Endothelial cell of umbilical vein (primary cell): Measurements from ENCODE around the gene PCP2. TPM values are rescaled to one million over a fixed set of nuclear protein-coding genes. Genes with fewer than 3 reads are reported as not detected.
A peak's percentile ranks its signal among the peaks of the same experiment; 100 is the strongest.

Experiments used
- BruUV-seq: library from RNA; stranded (reverse); fragments of 400-500 nt; replicated peaks from 2 replicates; lab custom pipeline; 2021; lab: Mats Ljungman, UMichigan
- CTCF ChIA-PET: fragments of 300-600, 350-600 bp; sonication (Branson Sonifier 250); formaldehyde crosslinking; loops from one replicate; lab custom pipeline; 2021; ENCODE audit warnings: antibody characterized with exemption, inconsistent platforms; lab: Charles Lee
- POLR2A ChIA-PET: fragments of 300-600, 350-600 bp; sonication (Branson Sonifier 250); formaldehyde crosslinking; loops from one replicate; lab custom pipeline; 2021; ENCODE audit warnings: antibody characterized with exemption, inconsistent platforms; lab: Charles Lee
- DNase-seq: peaks from one replicate; pipeline ENCODE4 v3.0.0-alpha.2; 2011; ENCODE audit warnings: low read depth, low spot score
- FAIRE-seq: peaks from 2 replicates; lab custom pipeline; 2011; peaks lifted over from hg19 to GRCh38; lab: Jason Lieb, UNC
- H2AFZ ChIP-seq: 2 replicates; pipeline ENCODE4 v1.6.0; 2012; ENCODE audit warnings: low read depth, low read length, control low read depth, inconsistent platforms
- H3K27ac ChIP-seq: 2 replicates; pipeline ENCODE4 v1.5.1; 2011; ENCODE audit warnings: low read depth, mild to moderate bottlenecking, control low read depth, low read length, moderate library complexity; ENCODE audit not compliant: insufficient read depth
- H3K27me3 ChIP-seq, 2 experiments: 2 replicates each; pipeline versions ENCODE4 v1.6.0 to v1.6.1; 2011; ENCODE audit warnings: low read length in 2 of 2, mixed read lengths in 1 of 2; ENCODE audit not compliant: control insufficient read depth in 2 of 2, insufficient read depth in 2 of 2
- H3K36me3 ChIP-seq, 2 experiments: 2 replicates in 1 of 2; 3 replicates in 1 of 2; pipeline ENCODE4 v1.5.1; 2011; ENCODE audit warnings: low read length in 2 of 2, mild to moderate bottlenecking in 1 of 2, moderate library complexity in 1 of 2; ENCODE audit not compliant: control insufficient read depth in 2 of 2, insufficient read depth in 2 of 2; ENCODE audit errors: extremely low read depth in 1 of 2
- H3K4me1 ChIP-seq: 3 replicates; pipeline ENCODE4 v1.5.1; 2011; ENCODE audit warnings: mild to moderate bottlenecking, low read length; ENCODE audit not compliant: control insufficient read depth, insufficient read depth; ENCODE audit errors: extremely low read depth
- H3K4me2 ChIP-seq: 2 replicates; pipeline ENCODE4 v1.6.1; 2011; ENCODE audit warnings: low read length, control low read depth, mixed read lengths; ENCODE audit not compliant: insufficient read depth
- H3K4me3 ChIP-seq, 3 experiments: fragments of 200-600 bp in 1 of 3; sonication (generic), shearing (Covaris generic) in 1 of 3; replicated peaks in 1 of 3; 2 replicates each; pipeline ENCODE4 v1.5.1; 2011 to 2016; ENCODE audit warnings: control low read depth in 3 of 3, low read length in 3 of 3, mild to moderate bottlenecking in 2 of 3, inconsistent platforms in 1 of 3, low read depth in 1 of 3, moderate library complexity in 1 of 3; ENCODE audit not compliant: insufficient read depth in 1 of 3
- H3K79me2 ChIP-seq: 2 replicates; pipeline ENCODE4 v1.6.0; 2012; ENCODE audit warnings: low read length, inconsistent platforms; ENCODE audit not compliant: control insufficient read depth, insufficient read depth
- H3K9ac ChIP-seq: replicated peaks from 2 replicates; pipeline ENCODE3; 2011; ENCODE audit warnings: low read length, control low read depth; ENCODE audit not compliant: insufficient read depth; ENCODE audit errors: extremely low read depth
- H3K9me1 ChIP-seq: replicated peaks from 3 replicates; pipeline ENCODE4 v1.6.0; 2011; ENCODE audit warnings: mild to moderate bottlenecking, low read length; ENCODE audit not compliant: control insufficient read depth, insufficient read depth; ENCODE audit errors: extremely low read depth
- H3K9me3 ChIP-seq: replicated peaks from 2 replicates; pipeline ENCODE4 v1.5.1; 2012; ENCODE audit warnings: low read length, inconsistent platforms; ENCODE audit not compliant: control insufficient read depth, insufficient read depth
- H4K20me1 ChIP-seq: replicated peaks from 2 replicates; pipeline ENCODE3; 2011; ENCODE audit warnings: mild to moderate bottlenecking, low read length; ENCODE audit not compliant: control insufficient read depth, insufficient read depth; ENCODE audit errors: extremely low read depth
- EZH2 ChIP-seq: IDR thresholded peaks from 2 replicates; pipeline ENCODE4 v1.6.1; 2012; ENCODE audit warnings: borderline replicate concordance, low read depth, mild to moderate bottlenecking, moderate library complexity, low read length, inconsistent platforms; ENCODE audit not compliant: severe bottlenecking
- FOS ChIP-seq: IDR thresholded peaks from 2 replicates; pipeline ENCODE4 v1.6.1; 2011; ENCODE audit warnings: mild to moderate bottlenecking, low read length, moderate library complexity, borderline replicate concordance; ENCODE audit not compliant: insufficient read depth
- GATA2 ChIP-seq: IDR thresholded peaks from 2 replicates; pipeline ENCODE4 v1.7.0; 2011; ENCODE audit warnings: low read depth, mild to moderate bottlenecking, moderate library complexity, mixed read lengths, low read length; ENCODE audit not compliant: insufficient read length, insufficient read depth
- JUN ChIP-seq: IDR thresholded peaks from 2 replicates; pipeline ENCODE4 v1.6.1; 2011; ENCODE audit warnings: borderline replicate concordance, low read depth; ENCODE audit not compliant: insufficient read length, insufficient read depth
- MYC ChIP-seq: IDR thresholded peaks from one replicate; pipeline ENCODE4 v1.6.1; 2011; ENCODE audit warnings: mild to moderate bottlenecking, low read depth, low read length
- POLR2A ChIP-seq: IDR thresholded peaks from 2 replicates; pipeline ENCODE4 v1.6.1; 2012; ENCODE audit warnings: low read depth, mild to moderate bottlenecking, control low read depth, low read length
- POLR2AphosphoS5 ChIP-seq: IDR thresholded peaks from 2 replicates; pipeline ENCODE4 v1.6.1; 2012; ENCODE audit warnings: low read depth, mild to moderate bottlenecking, control low read depth, low read length, moderate library complexity; ENCODE audit not compliant: insufficient read depth
- dilution Hi-C: fragments of 300-500 bp; cut with MboI; formaldehyde crosslinking; loops from one replicate; pipeline ENCODE4 v1.15.0; 2019; ENCODE audit warnings: low sequenced_read_pairs; ENCODE audit not compliant: extremely low pct_ligation_motif_present
- intact Hi-C: fragments of 100-400 bp; cut with micrococcal nuclease; formaldehyde crosslinking; loops from one replicate; pipeline ENCODE4 v1.10.0; 2022
- polyA plus RNA-seq, 4 experiments: library from polyadenylated mRNA; depleted of rRNA in 3 of 4; stranded (reverse) in 3 of 4; unstranded in 1 of 4; fragments of >200 nt; gene quantifications; 2 replicates each; pipeline versions ENCODE4 v1.2.1 to v1.2.3, GENCODE V29; 2011 to 2012; ENCODE audit warnings: missing spikeins in 1 of 4
- total RNA-seq: library from RNA; stranded (reverse); gene quantifications from 2 replicates; pipeline ENCODE4 v1.2.3, GENCODE V29; 2021
- TF ChIP-seq, protein P1 (sequence below), 2 donors: IDR thresholded peaks; 1 replicate in 1 of 2; 2 replicates in 1 of 2; pipeline ENCODE4 v1.5.1; 2011; ENCODE audit warnings: low read length in 2 of 2, mild to moderate bottlenecking in 2 of 2, moderate library complexity in 2 of 2, control low read depth in 1 of 2, inconsistent platforms in 1 of 2, low read depth in 1 of 2; ENCODE audit not compliant: insufficient read depth in 1 of 2; ENCODE audit errors: extremely low read depth in 1 of 2
- TF ChIP-seq, protein P2 (sequence below): IDR thresholded peaks from 2 replicates; pipeline ENCODE4 v1.6.1; 2011; ENCODE audit not compliant: insufficient read depth, insufficient read length

Gene PCP2
- total and polyA plus RNA-seq, 2 donors (not counting 3 experiments of a cell fraction or from before 2014, with no cell fraction given): not detected

DNA sequence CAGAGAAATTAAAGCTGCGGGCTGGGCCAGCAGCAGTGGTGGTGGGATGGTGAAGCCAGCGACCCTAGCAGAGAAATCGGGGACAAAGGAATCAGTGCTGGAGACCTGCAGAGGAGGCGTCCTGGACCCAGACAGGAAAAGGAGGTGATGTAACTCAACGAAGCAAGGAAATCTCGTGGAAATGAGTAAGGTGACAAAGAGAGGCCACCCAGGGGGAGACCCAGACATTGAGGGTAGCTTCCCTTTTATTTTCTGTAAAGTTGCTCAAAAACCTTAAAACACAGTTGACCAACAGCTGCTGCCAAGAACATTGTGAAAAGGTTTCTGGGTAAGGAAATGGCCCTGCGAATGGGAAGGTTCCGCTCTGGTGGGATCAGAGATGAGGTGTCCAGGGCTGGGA, 22.1 kb upstream of the PCP2 start:
- H3K79me2 ChIP-seq: no peaks in the 10 kb centered on the region
- dilution Hi-C loops: no loop called here
- H2AFZ ChIP-seq: peak overlapping the region; percentile 86
- H3K9ac ChIP-seq: no peak overlapping the region
- H3K4me2 ChIP-seq: peak overlapping the region; percentile 4
- BruUV-seq: no TSS peak
- no peaks in the 10 kb centered on the region for H3K9me1 ChIP-seq
- peaks cover 14% of the 10 kb centered on the region for H3K4me1 ChIP-seq
- POLR2A ChIA-PET: no interaction called here
- H3K4me3 ChIP-seq: no peak overlapping the region
- no peaks in the 10 kb centered on the region for H4K20me1 ChIP-seq
- H3K27me3 ChIP-seq: no peaks in the 10 kb centered on the region
- intact Hi-C loops: no loop called here
- CTCF ChIA-PET: interaction anchor here (0.8 to 3.8 kb wide), 4 partner anchors 13 to 197 kb away, joined by 3 to 23 read pairs (median 8); partner anchors contain the start of gene TRAPPC5
- peak overlapping the region; percentile 23 for H3K27ac ChIP-seq
- TF ChIP-seq JUN: peak; percentile 16
- no peak for TF ChIP-seq EZH2
- DNase-seq: peak; percentile 15
- H3K36me3 ChIP-seq: no peaks in the 10 kb centered on the region
- peak; percentile 46 for FAIRE-seq
- H3K9me3 ChIP-seq: no peaks in the 10 kb centered on the region

DNA sequence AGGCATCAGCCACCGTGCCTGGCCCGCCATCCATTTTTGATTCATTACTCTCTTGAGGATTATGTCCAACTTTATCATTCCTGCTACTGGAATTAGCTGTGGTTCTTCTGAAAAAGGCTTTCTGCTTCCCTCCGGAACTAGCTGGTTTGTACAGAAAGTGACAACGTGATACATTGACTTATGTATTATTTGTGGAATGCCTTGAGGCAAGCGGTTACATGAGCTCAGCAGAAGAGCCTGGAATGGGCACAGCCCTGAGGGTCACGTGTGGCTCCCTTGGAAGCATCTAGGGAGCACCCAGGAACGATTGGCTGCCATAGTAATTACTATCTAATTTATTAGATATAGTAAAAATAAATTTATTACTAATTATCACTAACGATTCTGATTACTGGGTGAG, 20.9 kb upstream of the PCP2 start:
- no peak for FAIRE-seq
- no peak overlapping the region for H3K27ac ChIP-seq
- no peak overlapping the region for H3K4me2 ChIP-seq
- no peaks in the 10 kb centered on the region for H3K36me3 ChIP-seq
- intact Hi-C loops: no loop called here
- CTCF ChIA-PET: interaction anchor here (0.6 to 3.8 kb wide), 3 partner anchors 26 to 145 kb away, joined by 3 to 23 read pairs (median 6); partner anchors contain the start of gene TRAPPC5
- H3K4me1 ChIP-seq: peaks cover 14% of the 10 kb centered on the region
- dilution Hi-C loops: no loop called here
- no peak overlapping the region for H2AFZ ChIP-seq
- H3K27me3 ChIP-seq: peaks cover 0 to 2% of the 10 kb centered on the region in 2 experiments
- no TSS peak for BruUV-seq
- H3K9me1 ChIP-seq: no peaks in the 10 kb centered on the region
- POLR2A ChIA-PET: no interaction called here
- no peaks in the 10 kb centered on the region for H3K9me3 ChIP-seq
- no peak overlapping the region for H3K4me3 ChIP-seq
- no peaks in the 10 kb centered on the region for H3K79me2 ChIP-seq
- no peaks in the 10 kb centered on the region for H4K20me1 ChIP-seq
- no peak overlapping the region for H3K9ac ChIP-seq
- DNase-seq: no peak
- TF ChIP-seq GATA2: no peak
- no peak for TF ChIP-seq EZH2
- TF ChIP-seq JUN: no peak
- no peak for TF ChIP-seq POLR2A
- no peak for TF ChIP-seq MYC
- TF ChIP-seq, protein P1, sequence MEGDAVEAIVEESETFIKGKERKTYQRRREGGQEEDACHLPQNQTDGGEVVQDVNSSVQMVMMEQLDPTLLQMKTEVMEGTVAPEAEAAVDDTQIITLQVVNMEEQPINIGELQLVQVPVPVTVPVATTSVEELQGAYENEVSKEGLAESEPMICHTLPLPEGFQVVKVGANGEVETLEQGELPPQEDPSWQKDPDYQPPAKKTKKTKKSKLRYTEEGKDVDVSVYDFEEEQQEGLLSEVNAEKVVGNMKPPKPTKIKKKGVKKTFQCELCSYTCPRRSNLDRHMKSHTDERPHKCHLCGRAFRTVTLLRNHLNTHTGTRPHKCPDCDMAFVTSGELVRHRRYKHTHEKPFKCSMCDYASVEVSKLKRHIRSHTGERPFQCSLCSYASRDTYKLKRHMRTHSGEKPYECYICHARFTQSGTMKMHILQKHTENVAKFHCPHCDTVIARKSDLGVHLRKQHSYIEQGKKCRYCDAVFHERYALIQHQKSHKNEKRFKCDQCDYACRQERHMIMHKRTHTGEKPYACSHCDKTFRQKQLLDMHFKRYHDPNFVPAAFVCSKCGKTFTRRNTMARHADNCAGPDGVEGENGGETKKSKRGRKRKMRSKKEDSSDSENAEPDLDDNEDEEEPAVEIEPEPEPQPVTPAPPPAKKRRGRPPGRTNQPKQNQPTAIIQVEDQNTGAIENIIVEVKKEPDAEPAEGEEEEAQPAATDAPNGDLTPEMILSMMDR (IDR thresholded peaks at IDR 0.05; ENCODE audit: extremely low read depth in 1 of 2, insufficient read depth in 1 of 2, low read depth in 1 of 2, low read length in 2 of 2): no peak
- no peak for TF ChIP-seq FOS
- TF ChIP-seq, protein P2, sequence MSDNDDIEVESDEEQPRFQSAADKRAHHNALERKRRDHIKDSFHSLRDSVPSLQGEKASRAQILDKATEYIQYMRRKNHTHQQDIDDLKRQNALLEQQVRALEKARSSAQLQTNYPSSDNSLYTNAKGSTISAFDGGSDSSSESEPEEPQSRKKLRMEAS: no peak
- no peak for TF ChIP-seq POLR2AphosphoS5
